GM23338 (cell line): Measurements from ENCODE around the gene NNMT.

Experiments
- CREB1 ChIP-seq: fragments of 250-450 bp; sonication (Bioruptor Pico); IDR thresholded peaks from 2 replicates; pipeline ENCODE4 v1.5.0; 2020; ENCODE audit warnings: low read depth, mild to moderate bottlenecking, moderate library complexity
- EZH2 ChIP-seq: fragments of 200-600 bp; sonication (generic); IDR thresholded peaks from one replicate; pipeline ENCODE4 v1.8.0; 2017; ENCODE audit warnings: antibody characterized with exemption, mild to moderate bottlenecking, low read depth; ENCODE audit not compliant: unreplicated experiment
- EZH2phosphoT487 ChIP-seq: fragments of 200-600 bp; sonication (generic); IDR thresholded peaks from one replicate; pipeline ENCODE4 v1.8.1; 2018; ENCODE audit warnings: antibody characterized with exemption; ENCODE audit not compliant: unreplicated experiment
- JUNB ChIP-seq: IDR thresholded peaks from one replicate; pipeline ENCODE4 v1.6.1; 2016; ENCODE audit warnings: antibody characterized with exemption; ENCODE audit not compliant: unreplicated experiment
- NANOG ChIP-seq: IDR thresholded peaks from 2 replicates; pipeline ENCODE4 v1.6.1; 2016; ENCODE audit warnings: antibody characterized with exemption, borderline replicate concordance
- POLR2AphosphoS5 ChIP-seq: IDR thresholded peaks from 2 replicates; pipeline ENCODE4 v1.6.1; 2016; ENCODE audit warnings: antibody characterized with exemption, low read depth
- STAT1 ChIP-seq: IDR thresholded peaks from one replicate; pipeline ENCODE4 v1.6.1; 2016; ENCODE audit warnings: antibody characterized with exemption; ENCODE audit not compliant: unreplicated experiment
- ZNF114 ChIP-seq: fragments of 250-450 bp; sonication (Bioruptor Pico); IDR thresholded peaks from 2 replicates; pipeline ENCODE4 v1.5.0; 2020; ENCODE audit warnings: mild to moderate bottlenecking, moderate library complexity
- TF ChIP-seq, protein P1 (sequence below), 2 experiments: fragments of 200-600 bp in 1 of 2; sonication (generic) in 1 of 2; conservative IDR thresholded peaks; 2 replicates each; pipeline versions ENCODE4 v1.5.1 to v1.6.1; 2016 to 2017; ENCODE audit warnings: antibody characterized with exemption in 2 of 2, low read depth in 2 of 2, mild to moderate bottlenecking in 2 of 2, moderate library complexity in 1 of 2
- TF ChIP-seq, protein P2 (sequence below): IDR thresholded peaks from one replicate; pipeline ENCODE4 v1.6.1; 2018; ENCODE audit warnings: antibody characterized with exemption; ENCODE audit not compliant: unreplicated experiment
- TF ChIP-seq, protein P3 (sequence below): IDR thresholded peaks from 2 replicates; pipeline ENCODE4 v1.6.1; 2016; ENCODE audit warnings: antibody characterized with exemption
- TF ChIP-seq, protein P4 (sequence below): fragments of 250-450 bp; sonication (Bioruptor Pico); IDR thresholded peaks from 2 replicates; pipeline ENCODE4 v1.5.0; 2020; ENCODE audit warnings: mild to moderate bottlenecking, moderate library complexity

DNA sequence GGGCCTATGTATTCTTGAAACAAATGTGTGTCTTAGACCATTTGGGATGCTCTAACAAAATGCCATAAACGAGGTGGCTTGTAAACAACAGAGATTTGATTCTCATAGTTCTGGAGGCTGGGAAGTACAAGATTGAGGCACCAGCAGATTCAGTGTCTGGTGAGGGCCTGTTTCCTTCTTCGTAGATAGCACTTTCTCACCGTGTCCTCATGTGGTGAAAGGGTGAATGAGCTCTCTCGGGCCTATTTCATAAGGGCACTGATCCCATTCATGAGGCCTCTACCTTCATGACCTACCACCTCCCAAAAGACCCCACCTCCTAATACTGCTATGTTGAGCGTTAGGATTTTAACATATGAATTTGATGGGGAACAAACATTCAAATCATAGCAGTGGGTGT is 6.4 kb upstream of the NNMT start:
- TF ChIP-seq, protein P1, sequence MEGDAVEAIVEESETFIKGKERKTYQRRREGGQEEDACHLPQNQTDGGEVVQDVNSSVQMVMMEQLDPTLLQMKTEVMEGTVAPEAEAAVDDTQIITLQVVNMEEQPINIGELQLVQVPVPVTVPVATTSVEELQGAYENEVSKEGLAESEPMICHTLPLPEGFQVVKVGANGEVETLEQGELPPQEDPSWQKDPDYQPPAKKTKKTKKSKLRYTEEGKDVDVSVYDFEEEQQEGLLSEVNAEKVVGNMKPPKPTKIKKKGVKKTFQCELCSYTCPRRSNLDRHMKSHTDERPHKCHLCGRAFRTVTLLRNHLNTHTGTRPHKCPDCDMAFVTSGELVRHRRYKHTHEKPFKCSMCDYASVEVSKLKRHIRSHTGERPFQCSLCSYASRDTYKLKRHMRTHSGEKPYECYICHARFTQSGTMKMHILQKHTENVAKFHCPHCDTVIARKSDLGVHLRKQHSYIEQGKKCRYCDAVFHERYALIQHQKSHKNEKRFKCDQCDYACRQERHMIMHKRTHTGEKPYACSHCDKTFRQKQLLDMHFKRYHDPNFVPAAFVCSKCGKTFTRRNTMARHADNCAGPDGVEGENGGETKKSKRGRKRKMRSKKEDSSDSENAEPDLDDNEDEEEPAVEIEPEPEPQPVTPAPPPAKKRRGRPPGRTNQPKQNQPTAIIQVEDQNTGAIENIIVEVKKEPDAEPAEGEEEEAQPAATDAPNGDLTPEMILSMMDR (conservative IDR thresholded peaks at IDR 0.05; ENCODE audit: low read depth in 2 of 2) = no peak
- TF ChIP-seq, protein P2, sequence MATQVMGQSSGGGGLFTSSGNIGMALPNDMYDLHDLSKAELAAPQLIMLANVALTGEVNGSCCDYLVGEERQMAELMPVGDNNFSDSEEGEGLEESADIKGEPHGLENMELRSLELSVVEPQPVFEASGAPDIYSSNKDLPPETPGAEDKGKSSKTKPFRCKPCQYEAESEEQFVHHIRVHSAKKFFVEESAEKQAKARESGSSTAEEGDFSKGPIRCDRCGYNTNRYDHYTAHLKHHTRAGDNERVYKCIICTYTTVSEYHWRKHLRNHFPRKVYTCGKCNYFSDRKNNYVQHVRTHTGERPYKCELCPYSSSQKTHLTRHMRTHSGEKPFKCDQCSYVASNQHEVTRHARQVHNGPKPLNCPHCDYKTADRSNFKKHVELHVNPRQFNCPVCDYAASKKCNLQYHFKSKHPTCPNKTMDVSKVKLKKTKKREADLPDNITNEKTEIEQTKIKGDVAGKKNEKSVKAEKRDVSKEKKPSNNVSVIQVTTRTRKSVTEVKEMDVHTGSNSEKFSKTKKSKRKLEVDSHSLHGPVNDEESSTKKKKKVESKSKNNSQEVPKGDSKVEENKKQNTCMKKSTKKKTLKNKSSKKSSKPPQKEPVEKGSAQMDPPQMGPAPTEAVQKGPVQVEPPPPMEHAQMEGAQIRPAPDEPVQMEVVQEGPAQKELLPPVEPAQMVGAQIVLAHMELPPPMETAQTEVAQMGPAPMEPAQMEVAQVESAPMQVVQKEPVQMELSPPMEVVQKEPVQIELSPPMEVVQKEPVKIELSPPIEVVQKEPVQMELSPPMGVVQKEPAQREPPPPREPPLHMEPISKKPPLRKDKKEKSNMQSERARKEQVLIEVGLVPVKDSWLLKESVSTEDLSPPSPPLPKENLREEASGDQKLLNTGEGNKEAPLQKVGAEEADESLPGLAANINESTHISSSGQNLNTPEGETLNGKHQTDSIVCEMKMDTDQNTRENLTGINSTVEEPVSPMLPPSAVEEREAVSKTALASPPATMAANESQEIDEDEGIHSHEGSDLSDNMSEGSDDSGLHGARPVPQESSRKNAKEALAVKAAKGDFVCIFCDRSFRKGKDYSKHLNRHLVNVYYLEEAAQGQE = no peak
- TF ChIP-seq EZH2 (no peak), POLR2AphosphoS5 (no peak), JUNB (no peak), EZH2phosphoT487 (no peak), NANOG (no peak), CREB1 (CRISPR knock-in tag) (no peak), ZNF114 (no peak), STAT1 (no peak)
- TF ChIP-seq, protein P3, sequence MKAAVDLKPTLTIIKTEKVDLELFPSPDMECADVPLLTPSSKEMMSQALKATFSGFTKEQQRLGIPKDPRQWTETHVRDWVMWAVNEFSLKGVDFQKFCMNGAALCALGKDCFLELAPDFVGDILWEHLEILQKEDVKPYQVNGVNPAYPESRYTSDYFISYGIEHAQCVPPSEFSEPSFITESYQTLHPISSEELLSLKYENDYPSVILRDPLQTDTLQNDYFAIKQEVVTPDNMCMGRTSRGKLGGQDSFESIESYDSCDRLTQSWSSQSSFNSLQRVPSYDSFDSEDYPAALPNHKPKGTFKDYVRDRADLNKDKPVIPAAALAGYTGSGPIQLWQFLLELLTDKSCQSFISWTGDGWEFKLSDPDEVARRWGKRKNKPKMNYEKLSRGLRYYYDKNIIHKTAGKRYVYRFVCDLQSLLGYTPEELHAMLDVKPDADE = no peak
- TF ChIP-seq, protein P4, sequence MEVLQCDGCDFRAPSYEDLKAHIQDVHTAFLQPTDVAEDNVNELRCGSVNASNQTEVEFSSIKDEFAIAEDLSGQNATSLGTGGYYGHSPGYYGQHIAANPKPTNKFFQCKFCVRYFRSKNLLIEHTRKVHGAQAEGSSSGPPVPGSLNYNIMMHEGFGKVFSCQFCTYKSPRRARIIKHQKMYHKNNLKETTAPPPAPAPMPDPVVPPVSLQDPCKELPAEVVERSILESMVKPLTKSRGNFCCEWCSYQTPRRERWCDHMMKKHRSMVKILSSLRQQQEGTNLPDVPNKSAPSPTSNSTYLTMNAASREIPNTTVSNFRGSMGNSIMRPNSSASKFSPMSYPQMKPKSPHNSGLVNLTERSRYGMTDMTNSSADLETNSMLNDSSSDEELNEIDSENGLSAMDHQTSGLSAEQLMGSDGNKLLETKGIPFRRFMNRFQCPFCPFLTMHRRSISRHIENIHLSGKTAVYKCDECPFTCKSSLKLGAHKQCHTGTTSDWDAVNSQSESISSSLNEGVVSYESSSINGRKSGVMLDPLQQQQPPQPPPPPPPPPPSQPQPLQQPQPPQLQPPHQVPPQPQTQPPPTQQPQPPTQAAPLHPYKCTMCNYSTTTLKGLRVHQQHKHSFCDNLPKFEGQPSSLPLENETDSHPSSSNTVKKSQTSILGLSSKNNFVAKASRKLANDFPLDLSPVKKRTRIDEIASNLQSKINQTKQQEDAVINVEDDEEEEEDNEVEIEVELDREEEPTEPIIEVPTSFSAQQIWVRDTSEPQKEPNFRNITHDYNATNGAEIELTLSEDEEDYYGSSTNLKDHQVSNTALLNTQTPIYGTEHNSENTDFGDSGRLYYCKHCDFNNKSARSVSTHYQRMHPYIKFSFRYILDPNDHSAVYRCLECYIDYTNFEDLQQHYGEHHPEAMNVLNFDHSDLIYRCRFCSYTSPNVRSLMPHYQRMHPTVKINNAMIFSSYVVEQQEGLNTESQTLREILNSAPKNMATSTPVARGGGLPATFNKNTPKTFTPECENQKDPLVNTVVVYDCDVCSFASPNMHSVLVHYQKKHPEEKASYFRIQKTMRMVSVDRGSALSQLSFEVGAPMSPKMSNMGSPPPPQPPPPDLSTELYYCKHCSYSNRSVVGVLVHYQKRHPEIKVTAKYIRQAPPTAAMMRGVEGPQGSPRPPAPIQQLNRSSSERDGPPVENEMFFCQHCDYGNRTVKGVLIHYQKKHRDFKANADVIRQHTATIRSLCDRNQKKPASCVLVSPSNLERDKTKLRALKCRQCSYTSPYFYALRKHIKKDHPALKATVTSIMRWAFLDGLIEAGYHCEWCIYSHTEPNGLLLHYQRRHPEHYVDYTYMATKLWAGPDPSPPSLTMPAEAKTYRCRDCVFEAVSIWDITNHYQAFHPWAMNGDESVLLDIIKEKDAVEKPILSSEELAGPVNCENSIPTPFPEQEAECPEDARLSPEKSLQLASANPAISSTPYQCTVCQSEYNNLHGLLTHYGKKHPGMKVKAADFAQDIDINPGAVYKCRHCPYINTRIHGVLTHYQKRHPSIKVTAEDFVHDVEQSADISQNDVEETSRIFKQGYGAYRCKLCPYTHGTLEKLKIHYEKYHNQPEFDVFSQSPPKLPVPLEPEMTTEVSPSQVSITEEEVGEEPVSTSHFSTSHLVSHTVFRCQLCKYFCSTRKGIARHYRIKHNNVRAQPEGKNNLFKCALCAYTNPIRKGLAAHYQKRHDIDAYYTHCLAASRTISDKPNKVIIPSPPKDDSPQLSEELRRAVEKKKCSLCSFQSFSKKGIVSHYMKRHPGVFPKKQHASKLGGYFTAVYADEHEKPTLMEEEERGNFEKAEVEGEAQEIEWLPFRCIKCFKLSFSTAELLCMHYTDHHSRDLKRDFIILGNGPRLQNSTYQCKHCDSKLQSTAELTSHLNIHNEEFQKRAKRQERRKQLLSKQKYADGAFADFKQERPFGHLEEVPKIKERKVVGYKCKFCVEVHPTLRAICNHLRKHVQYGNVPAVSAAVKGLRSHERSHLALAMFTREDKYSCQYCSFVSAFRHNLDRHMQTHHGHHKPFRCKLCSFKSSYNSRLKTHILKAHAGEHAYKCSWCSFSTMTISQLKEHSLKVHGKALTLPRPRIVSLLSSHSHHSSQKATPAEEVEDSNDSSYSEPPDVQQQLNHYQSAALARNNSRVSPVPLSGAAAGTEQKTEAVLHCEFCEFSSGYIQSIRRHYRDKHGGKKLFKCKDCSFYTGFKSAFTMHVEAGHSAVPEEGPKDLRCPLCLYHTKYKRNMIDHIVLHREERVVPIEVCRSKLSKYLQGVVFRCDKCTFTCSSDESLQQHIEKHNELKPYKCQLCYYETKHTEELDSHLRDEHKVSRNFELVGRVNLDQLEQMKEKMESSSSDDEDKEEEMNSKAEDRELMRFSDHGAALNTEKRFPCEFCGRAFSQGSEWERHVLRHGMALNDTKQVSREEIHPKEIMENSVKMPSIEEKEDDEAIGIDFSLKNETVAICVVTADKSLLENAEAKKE (CRISPR knock-in tag) = no peak
